SK-N-MC (cell line): Measurements from ENCODE around the gene TOX2.

Experiments used
- EZH2 ChIP-seq: fragments of 200-600 bp; sonication (generic); IDR thresholded peaks from one replicate; pipeline ENCODE4 v1.6.1; 2017; ENCODE audit warnings: antibody characterized with exemption
- FOXP2 ChIP-seq: optimal IDR thresholded peaks from 2 replicates; pipeline ENCODE3; 2011; ENCODE audit warnings: mild to moderate bottlenecking, moderate library complexity; ENCODE audit not compliant: insufficient read depth; ENCODE audit errors: extremely low read length, control extremely low read depth

GRCh38 chr20:43878776-43879175 lies 35.9 kb upstream of the TOX2 start:
- TF ChIP-seq EZH2 (no peak), FOXP2 (no peak)
